Retina (tissue), 1 donor: ENCODE measurements around the gene COL26A1.
"Not testable (repeated sequence)": the region's sequence is repeated elsewhere in the genome, so short reads cannot be mapped to it uniquely, and the experiment has no call there.

ENCODE experiments used
- DNase-seq: peaks from one replicate; pipeline ENCODE4 v3.0.0-alpha.2; 2016

The COL26A1 gene

GRCh38 chr7:101402835-101403234 is 40.2 kb downstream of the COL26A1 start:
- DNase-seq = no peak

DNA sequence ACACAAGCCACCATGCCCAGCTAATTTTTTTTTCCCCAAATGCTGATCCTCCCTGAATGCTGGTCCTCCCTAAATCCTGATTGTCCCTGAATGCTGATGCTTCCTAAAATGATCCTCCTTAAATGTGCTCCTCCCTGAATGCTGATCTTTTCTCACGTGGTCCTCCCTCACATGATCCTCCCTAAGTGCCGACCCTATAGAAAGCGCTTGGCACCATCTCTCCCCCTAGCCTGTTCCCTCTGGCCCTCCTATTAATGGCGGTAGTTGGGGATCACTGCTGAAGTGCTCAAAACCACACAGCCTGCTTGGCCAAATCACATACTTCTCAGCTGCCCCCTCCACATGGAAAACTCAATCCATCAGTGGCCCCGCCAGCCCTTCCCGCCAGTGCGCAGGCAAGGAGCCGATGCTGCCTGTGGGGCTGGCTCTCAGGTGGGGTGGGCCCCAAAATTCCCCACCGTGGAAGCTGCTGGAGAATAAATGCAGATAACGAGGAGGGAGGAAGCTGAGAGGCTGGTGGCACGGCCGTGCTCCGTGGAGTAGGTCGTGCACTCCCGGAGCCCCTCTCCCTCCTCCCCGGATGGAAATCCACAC is 42.9 kb downstream of the COL26A1 start:
- no peak for DNase-seq

GRCh38 chr7:101410743-101411507 is 48.2 kb downstream of the COL26A1 start:
- DNase-seq = peak; percentile 82

DNA sequence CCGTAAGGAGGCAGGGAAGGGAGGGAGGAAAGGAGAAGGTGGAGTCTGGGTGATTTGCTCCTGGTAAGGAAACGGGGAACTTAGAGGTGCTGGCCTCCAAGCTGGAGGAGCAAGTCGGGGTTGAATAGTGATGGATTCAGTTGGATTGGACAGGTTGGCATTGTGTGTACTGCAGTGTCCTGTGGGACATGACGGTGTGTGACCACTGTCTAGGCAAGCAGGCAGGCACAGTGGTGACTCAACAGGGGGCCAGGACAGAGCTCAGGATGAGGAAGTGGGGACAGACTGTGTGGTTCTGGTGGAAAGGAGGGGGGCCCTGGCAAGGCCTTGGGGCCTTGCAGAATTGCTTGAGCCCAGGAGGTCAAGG is 48.8 kb downstream of the COL26A1 start:
- no peak for DNase-seq

- no peak for DNase-seq
Observed at GRCh38 chr7:101412976-101413375, 50.3 kb downstream of the COL26A1 start.

DNA sequence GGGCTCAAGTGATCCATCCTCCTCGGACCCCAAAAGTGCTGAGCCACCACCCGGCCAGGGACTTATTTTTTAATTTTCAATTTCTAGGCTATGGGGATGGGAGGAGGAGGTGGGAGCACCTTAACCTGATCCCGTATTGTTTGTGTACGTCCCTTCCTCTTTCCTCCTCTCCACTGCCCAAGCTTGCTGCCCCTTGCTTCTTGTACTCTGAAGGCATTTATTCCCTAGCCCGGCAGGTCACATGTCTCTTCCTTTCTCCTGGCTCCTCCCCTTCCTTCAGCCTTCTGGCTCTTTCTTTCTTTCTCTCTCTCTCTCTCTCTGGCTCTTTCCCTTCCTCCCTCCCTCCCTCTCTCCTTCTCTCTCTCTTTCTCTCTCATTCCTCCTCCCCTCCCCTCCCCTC is 56.0 kb downstream of the COL26A1 start:
- DNase-seq = no peak

GRCh38 chr7:101419831-101420230 is 57.2 kb downstream of the COL26A1 start:
- no peak for DNase-seq

- no peak for DNase-seq
Observed at GRCh38 chr7:101420436-101420835, 57.8 kb downstream of the COL26A1 start.

- no peak for DNase-seq
Observed at GRCh38 chr7:101422356-101423195, 59.9 kb downstream of the COL26A1 start.

DNA sequence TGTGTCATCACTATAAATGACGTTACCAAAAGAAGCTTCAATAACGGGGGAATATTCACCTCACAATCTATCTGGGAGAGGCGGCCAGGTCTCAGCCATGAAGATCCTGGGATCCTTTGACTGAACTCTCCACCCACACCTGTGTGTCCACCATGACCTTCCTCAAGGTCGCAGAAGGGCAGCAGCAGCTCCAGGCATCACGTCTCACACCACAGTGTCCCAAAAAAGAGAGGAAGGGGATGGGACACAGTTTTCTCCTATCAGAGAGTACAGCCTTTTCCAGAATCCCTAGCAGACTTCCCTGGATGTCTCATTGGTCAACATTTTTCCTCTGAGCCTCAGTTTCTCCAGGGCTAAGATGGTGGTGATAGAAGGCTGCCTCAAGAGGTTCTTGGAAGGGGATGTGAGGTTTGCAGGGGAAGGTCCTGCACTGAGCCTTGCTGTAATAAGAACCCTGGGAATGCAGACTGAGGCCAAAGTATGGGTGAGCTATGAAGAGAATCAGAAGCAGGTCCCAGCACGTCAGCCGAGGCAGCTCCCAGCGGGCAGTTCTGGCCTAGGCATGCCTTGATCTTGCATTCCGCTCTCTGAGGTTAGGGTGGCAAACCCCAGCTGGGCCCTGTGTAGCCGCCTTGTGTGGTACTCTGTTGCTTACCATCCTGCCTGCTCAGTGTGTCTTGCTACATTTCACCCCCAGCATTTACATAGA is 63.8 kb downstream of the COL26A1 start:
- DNase-seq = no peak

GRCh38 chr7:101428093-101428866 is 65.6 kb downstream of the COL26A1 start:
- no peak for DNase-seq

- DNase-seq = no peak
Observed at GRCh38 chr7:101432316-101432715, 69.6 kb downstream of the COL26A1 start.

DNA sequence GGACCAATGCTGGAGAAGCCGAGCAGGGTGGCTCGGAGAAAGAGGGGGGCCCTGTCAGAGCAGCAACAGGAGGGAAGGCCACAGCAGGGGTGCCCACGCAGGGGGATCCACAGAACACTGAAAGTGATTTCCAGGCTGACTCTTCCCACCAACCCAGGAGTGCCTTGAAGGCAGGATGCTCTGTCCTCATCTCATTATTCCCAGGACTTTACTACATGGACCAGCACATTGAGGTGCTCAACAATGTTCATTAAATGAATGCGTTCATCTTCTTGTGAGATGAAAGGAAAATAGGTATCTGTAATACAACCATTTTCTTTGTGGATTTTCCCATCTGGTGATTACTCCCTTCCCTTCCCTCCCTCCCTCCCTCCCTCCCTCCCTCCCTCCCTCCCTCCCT is 71.0 kb downstream of the COL26A1 start:
- DNase-seq = no peak

- DNase-seq = not testable (repeated sequence)
Observed at GRCh38 chr7:101434155-101434554, 71.5 kb downstream of the COL26A1 start.

- no peak for DNase-seq
Observed at GRCh38 chr7:101435461-101436220, 73.0 kb downstream of the COL26A1 start.

- no peak for DNase-seq
Observed at GRCh38 chr7:101436221-101436735, 73.6 kb downstream of the COL26A1 start.

DNA sequence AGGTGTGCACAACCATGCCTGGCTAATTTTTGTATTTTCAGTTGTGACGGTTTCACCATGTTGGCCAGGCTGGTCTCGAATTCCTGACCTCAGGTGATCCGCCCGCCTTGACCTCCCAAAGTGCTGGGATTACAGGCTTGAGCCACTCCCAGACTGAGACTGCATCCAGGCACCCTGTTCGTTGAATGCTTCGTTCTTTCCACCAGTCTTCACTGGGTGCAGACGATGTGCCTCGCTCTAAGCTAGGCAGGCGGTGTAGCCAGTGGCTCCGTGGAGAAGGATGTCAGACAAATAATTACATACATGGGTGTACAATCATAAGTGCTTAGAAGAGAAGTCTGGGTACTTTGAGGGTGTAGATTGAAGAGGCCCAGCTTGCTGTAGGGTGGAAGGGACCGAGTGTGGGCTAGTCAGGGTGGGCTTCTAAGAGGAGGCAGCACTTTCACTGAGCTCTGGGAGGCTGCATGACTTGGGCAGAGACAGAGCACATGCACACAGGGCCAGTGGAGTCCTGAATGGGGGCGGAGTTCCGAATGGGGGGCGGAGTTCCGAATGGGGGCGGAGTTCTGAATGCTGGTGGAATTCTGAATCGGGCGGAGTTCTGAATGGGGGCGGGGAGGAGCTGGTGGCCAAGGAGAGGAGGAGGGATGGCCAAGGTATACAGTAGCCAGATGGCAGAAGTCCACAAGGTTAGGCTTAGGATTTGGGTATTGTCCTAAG is 74.3 kb downstream of the COL26A1 start:
- no peak for DNase-seq

DNA sequence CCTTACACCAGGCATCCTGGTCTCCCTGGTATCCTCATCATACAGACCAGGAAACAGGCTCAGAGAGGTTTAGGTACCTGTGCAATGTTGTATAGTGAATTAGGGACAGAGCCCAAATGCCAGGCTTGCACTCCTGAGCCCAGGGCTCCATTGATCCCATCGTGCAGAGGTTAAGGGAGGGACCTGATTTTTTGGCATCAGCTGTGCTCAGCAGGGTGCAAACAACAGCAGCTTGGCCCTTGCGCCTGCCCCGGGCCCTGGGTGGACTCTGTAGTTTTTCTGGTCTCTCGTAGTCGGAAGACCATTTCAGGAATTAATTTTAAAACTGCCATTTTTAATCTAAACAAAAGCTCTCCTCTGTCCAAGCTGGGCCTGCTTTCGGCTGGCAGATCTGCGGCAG is 79.2 kb downstream of the COL26A1 start:
- no peak for DNase-seq

DNA sequence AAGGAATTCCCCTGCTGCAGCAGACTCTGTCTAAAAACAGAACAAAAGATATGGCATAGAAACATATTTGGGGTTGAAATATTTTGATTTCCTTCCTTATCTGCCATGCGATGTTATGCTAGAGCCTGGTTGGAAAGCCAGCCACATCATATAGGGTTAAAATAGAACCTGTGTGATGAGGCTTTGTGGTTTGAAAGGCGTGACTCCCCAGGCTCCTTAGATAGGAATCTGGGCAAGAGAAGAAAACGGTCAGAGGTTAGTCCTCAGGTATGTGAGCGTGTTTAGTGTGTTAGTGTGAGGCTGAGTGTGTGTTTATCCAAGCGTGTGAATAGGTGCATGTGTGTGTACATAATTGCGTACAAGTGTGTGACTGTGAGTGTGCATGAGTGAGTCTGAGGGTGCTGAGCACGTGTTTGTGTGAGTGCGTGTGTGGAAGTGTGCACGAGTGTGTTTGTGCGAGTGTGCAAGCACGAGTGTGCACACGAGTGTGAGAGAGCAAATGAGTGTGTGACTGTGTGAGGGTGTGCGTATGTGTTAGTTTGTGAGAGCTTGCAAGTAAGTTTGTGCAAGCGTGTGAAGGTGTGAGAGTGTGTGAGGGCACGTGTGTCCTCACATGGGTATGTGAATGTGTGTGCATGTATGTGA is 79.9 kb downstream of the COL26A1 start:
- no peak for DNase-seq

DNA sequence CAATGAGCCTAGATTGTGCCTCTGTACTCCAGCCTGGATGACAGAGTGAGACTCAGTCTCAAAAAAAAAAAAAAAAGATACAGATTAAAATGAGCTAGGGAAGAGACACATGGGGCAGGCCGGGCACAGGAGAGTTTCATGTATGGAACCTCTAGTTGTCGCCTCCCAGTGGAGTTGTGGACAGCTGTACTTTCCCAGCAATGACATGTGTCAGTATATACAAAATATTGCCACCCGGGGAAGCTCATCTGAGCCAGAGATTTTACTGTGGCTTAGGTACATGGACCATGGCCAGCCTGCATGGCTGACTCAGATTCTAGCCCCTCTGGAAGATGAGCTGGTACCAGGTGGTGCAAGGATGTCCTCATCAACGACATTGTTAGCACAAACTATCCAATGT is 87.4 kb downstream of the COL26A1 start:
- no peak for DNase-seq
